Esophagus squamous epithelium (tissue), 5 donors: Measurements from ENCODE around the gene MCC. TPM values are rescaled to one million over a fixed set of nuclear protein-coding genes. Genes with fewer than 3 reads are reported as not detected.

Source experiments
- DNase-seq: peaks from one replicate; lab custom pipeline; 2025; lab: John Stamatoyannopoulos, UW
- H3K27ac ChIP-seq, 4 donors: fragments of 200-600 bp; sonication (generic); one replicate each; pipeline ENCODE4 v1.5.1; 2016 to 2019; ENCODE audit warnings: mild to moderate bottlenecking in 1 of 4
- H3K27me3 ChIP-seq, 4 donors: fragments of 200-600 bp; sonication (generic); 1 replicate in 3 of 4; 2 replicates in 1 of 4; pipeline versions ENCODE4 v1.5.1 to v1.6.0; 2017 to 2021; ENCODE audit warnings: antibody characterized with exemption in 1 of 4
- H3K36me3 ChIP-seq, 3 donors: fragments of 200-600 bp; sonication (generic); one replicate each; pipeline ENCODE4 v1.5.1; 2016 to 2019
- H3K4me1 ChIP-seq, 3 donors: fragments of 200-600 bp; sonication (generic); one replicate each; pipeline ENCODE4 v1.5.1; 2017 to 2019
- H3K4me3 ChIP-seq, 4 donors: fragments of 200-600 bp; sonication (generic); 1 replicate in 3 of 4; 2 replicates in 1 of 4; pipeline ENCODE4 v1.5.1; 2016 to 2019; ENCODE audit warnings: mild to moderate bottlenecking in 2 of 4, moderate library complexity in 1 of 4
- H3K9me3 ChIP-seq, 3 donors: fragments of 200-600 bp; sonication (generic); one replicate each; pipeline ENCODE4 v1.5.1; 2016 to 2019
- POLR2A ChIP-seq, 4 donors: fragments of 450-650 bp; IDR thresholded peaks; one replicate each; pipeline ENCODE4 v1.6.1; 2017; ENCODE audit warnings: antibody characterized with exemption in 4 of 4, mild to moderate bottlenecking in 4 of 4, moderate library complexity in 3 of 4
- WGBS, 2 donors: methylation state at CpG; one replicate each; pipeline ENCODE4 v1.1.5; 2018; 5-methylcytosine and 5-hydroxymethylcytosine counted together
- intact Hi-C: fragments of 100-400 bp; cut with DNase I; formaldehyde crosslinking; loops from one replicate; pipeline ENCODE4 v1.15.0; 2022
- total RNA-seq, 4 donors: library from RNA; depleted of rRNA; stranded (reverse); fragments of >200 nt; gene quantifications; one replicate each; pipeline ENCODE4 v1.1.0, GENCODE V29; 2016
- TF ChIP-seq, protein P1 (sequence below), 6 experiments: fragments of 450-650 bp in 4 of 6; fragments of 200-600 bp in 2 of 6; sonication (generic) in 2 of 6; IDR thresholded peaks; one replicate each; pipeline ENCODE4 v1.5.1; 2016 to 2019; ENCODE audit warnings: antibody characterized with exemption in 6 of 6, mild to moderate bottlenecking in 4 of 6, moderate library complexity in 4 of 6
- donor health status: DM: yes; HTN: yes; CAD: no.

The MCC gene
- total RNA-seq, 4 donors from 2014 or later = 41.6 to 45.4 (median 43.4) TPM

DNA sequence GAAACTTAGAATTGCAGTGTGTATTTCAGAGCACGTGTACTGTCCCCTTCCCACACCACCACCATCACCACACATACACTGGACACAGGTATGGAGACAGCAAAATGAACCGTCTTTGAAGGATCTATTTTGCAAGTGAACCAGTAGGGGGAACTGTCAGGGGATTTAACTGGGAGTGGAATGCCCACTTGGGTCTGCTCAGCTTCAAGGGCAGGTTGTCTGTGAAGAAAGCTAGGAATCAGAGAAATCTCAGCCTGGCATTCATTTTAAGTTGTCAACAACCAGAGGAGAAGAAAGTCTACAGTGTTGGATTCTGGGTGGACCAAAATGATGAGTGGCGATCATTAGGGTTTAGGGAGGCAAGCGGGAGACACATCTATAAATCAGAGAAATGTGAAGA is 364.6 kb downstream of the MCC start:
- H3K36me3 ChIP-seq = peaks cover 0 to 8% (median 0%) of the 10 kb centered on the region in 3 donors
- H3K9me3 ChIP-seq = no peaks in the 10 kb centered on the region
- intact Hi-C loops = no loop called here
- peaks cover 0 to 17% (median 9%) of the 10 kb centered on the region in 3 donors for H3K4me1 ChIP-seq
- H3K27ac ChIP-seq = no peak overlapping the region
- H3K27me3 ChIP-seq = no peaks in the 10 kb centered on the region
- WGBS, 2 donors = 91 to 93% methylated on average over 4 of the region's 4 CpGs
- TF ChIP-seq POLR2A (IDR thresholded peaks at IDR 0.05) = no peak
- TF ChIP-seq, protein P1, sequence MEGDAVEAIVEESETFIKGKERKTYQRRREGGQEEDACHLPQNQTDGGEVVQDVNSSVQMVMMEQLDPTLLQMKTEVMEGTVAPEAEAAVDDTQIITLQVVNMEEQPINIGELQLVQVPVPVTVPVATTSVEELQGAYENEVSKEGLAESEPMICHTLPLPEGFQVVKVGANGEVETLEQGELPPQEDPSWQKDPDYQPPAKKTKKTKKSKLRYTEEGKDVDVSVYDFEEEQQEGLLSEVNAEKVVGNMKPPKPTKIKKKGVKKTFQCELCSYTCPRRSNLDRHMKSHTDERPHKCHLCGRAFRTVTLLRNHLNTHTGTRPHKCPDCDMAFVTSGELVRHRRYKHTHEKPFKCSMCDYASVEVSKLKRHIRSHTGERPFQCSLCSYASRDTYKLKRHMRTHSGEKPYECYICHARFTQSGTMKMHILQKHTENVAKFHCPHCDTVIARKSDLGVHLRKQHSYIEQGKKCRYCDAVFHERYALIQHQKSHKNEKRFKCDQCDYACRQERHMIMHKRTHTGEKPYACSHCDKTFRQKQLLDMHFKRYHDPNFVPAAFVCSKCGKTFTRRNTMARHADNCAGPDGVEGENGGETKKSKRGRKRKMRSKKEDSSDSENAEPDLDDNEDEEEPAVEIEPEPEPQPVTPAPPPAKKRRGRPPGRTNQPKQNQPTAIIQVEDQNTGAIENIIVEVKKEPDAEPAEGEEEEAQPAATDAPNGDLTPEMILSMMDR (IDR thresholded peaks at IDR 0.05) = no peak
- no peak for DNase-seq
- no peak overlapping the region for H3K4me3 ChIP-seq

DNA sequence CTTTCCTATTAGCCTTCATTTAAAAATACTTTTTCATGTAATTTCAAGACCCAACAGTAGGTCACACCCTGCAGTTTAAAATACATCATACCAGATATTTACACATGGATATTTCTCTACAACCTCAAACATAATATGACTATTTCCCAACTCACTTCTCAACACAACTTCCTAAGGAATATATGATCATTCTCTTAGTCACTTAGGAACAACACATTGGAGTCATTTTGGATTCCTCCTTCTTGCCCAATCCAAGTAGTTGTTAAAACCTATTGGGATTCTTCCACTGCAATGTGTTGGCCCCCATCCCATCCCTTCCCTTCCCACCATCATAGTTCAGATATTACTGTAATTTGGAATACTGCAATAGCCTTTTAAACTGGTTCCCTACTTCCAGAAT is 366.2 kb downstream of the MCC start:
- no peak for DNase-seq
- no peak overlapping the region for H3K4me3 ChIP-seq
- H3K27ac ChIP-seq = no peak overlapping the region
- H3K27me3 ChIP-seq = no peaks in the 10 kb centered on the region
- peaks cover 0 to 33% (median 11%) of the 10 kb centered on the region in 3 donors for H3K4me1 ChIP-seq
- H3K36me3 ChIP-seq = peaks cover 0 to 8% (median 0%) of the 10 kb centered on the region in 3 donors
- no peak for TF ChIP-seq POLR2A (IDR thresholded peaks at IDR 0.05)
- TF ChIP-seq, protein P1 (IDR thresholded peaks at IDR 0.05) = no peak
- intact Hi-C loops = no loop called here
- no peaks in the 10 kb centered on the region for H3K9me3 ChIP-seq

DNA sequence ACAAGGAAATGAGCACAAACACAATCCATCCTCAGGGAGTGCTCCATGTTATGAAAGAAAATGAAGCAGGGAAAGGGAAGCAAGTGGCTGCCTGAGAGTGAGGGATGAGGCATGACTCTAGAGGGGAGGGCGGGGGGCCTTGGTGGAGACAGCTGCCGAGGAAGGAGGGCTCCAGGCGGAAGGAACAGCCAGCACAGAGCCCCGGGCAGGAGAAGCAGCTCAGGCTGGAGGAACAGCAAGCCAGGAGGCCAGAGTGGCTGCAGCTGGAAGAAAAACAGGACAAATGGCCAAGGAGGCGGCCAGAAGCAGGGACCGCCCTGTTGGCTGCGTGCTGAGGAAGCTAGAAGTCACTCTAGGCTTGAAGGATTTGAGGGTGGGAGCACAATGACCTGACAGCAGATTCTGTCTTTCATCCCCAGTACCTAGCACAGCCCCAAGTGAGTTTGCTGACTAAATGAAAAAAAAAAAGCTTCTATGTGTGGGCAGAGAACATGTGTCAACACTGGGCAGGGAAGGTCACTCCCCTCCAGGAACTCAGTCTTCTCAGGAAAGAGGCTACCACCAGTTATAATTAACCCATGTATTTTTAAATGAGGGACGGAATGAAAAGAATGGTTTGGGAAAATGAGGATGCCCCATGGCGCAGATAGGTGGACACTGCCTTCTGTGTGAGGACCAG is 368.9 kb downstream of the MCC start:
- H3K27ac ChIP-seq = peak overlapping the region in 2 of 4 donors; percentile 9 to 17
- peaks cover 0 to 26% (median 0%) of the 10 kb centered on the region in 3 donors for H3K36me3 ChIP-seq
- no peaks in the 10 kb centered on the region for H3K9me3 ChIP-seq
- intact Hi-C loops = no loop called here
- no peak overlapping the region for H3K4me3 ChIP-seq
- TF ChIP-seq POLR2A (IDR thresholded peaks at IDR 0.05) = no peak
- TF ChIP-seq, protein P1 (IDR thresholded peaks at IDR 0.05) = no peak
- DNase-seq = no peak
- no peaks in the 10 kb centered on the region for H3K27me3 ChIP-seq
- H3K4me1 ChIP-seq = peaks cover 0 to 36% (median 11%) of the 10 kb centered on the region in 3 donors
- WGBS, 2 donors = 59 to 76% methylated on average over 9 of the region's 9 CpGs

DNA sequence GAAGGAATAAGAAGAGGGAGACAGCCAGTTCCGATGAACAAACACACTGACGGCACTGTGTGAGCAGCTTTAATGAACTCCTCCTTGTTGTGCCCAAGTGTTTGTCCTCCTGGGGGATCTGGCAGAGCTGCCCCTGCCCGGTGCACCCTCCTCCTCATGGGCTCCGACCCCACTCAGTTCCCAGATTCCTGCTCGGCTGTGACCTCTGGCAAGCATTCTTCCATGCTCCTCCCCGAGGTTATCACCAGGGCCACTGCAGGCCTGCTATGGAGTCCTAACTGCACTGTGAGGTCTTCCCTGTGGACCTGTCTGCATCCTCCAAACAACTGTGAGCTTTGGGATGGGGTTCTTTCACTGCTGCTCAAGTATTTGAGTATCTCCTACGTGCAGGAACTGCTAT is 369.5 kb downstream of the MCC start:
- no peak for TF ChIP-seq POLR2A (IDR thresholded peaks at IDR 0.05)
- TF ChIP-seq, protein P1 (IDR thresholded peaks at IDR 0.05) = no peak
- Histone ChIP-seq H3K36me3 (peaks cover 0 to 33% (median 0%) of the 10 kb centered on the region in 3 donors), H3K27ac (peak overlapping the region in 3 of 4 donors; percentile 4 to 42 (median 9)), H3K27me3 (no peaks in the 10 kb centered on the region), H3K4me1 (peaks cover 0 to 36% (median 11%) of the 10 kb centered on the region in 3 donors), H3K4me3 (no peak overlapping the region), H3K9me3 (no peaks in the 10 kb centered on the region)
- WGBS, 2 donors = 56 to 69% methylated on average over 6 to 7 of the region's 7 CpGs
- intact Hi-C loops = no loop called here
- DNase-seq = no peak

DNA sequence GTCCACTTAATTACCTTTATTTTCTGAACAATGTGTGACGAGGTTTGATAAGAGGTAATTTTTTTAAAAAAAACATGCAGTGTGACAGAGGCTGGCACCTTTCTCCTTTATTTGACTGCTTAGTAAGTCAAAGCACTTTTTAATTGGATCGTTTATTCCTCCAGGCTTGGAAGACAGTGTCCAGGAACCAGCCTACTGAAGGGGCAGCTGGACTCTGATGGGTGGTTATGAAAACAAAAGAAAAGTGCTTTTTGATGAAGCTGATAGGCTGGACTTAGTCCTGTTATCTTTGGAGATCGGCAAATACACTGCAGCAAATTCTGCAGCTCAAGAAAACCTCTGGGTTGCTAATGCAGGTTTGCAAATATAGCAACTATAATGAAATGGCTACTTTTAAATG is 370.0 kb downstream of the MCC start:
- no peaks in the 10 kb centered on the region for H3K9me3 ChIP-seq
- H3K27ac ChIP-seq = peak overlapping the region in 1 of 4 donors; percentile 9
- no peak overlapping the region for H3K4me3 ChIP-seq
- 76 to 82% methylated on average over 3 of the region's 3 CpGs for WGBS, 2 donors
- TF ChIP-seq, protein P1 (IDR thresholded peaks at IDR 0.05) = no peak
- no peak for TF ChIP-seq POLR2A (IDR thresholded peaks at IDR 0.05)
- intact Hi-C loops = no loop called here
- H3K4me1 ChIP-seq = peaks cover 0 to 36% (median 11%) of the 10 kb centered on the region in 3 donors
- H3K36me3 ChIP-seq = peaks cover 0 to 33% (median 0%) of the 10 kb centered on the region in 3 donors
- H3K27me3 ChIP-seq = no peaks in the 10 kb centered on the region
- DNase-seq = no peak
